ENCODE results near the gene ATF6.
"Not testable (repeated sequence)": the region's sequence is repeated elsewhere in the genome, so short reads cannot be mapped to it uniquely, and the experiment has no call there.

ATF6 gene

GRCh38 chr1:161736335-161736969, 29.7 kb upstream of the ATF6 start:
- no peak for DNase-seq

- no peak for DNase-seq
Measured at GRCh38 chr1:161737625-161738024, 28.5 kb upstream of the ATF6 start.

- no peak for DNase-seq
Measured at GRCh38 chr1:161738627-161739287, 27.4 kb upstream of the ATF6 start.

GRCh38 chr1:161739865-161740566, 26.1 kb upstream of the ATF6 start:
- no peak for DNase-seq

- no peak for DNase-seq
Measured at GRCh38 chr1:161740921-161741320, 25.2 kb upstream of the ATF6 start.

- DNase-seq: no peak
Measured at GRCh38 chr1:161743231-161743630, 22.9 kb upstream of the ATF6 start.

GRCh38 chr1:161747801-161748200, 18.3 kb upstream of the ATF6 start:
- no peak for DNase-seq

GRCh38 chr1:161749509-161750407, 16.4 kb upstream of the ATF6 start, which contains the start of gene DUSP12:
DUSP12 (plus strand) TSS chr1:161749786; CDS start chr1:161749802, 16 bp downstream.
- DNase-seq: peak; percentile 97

GRCh38 chr1:161763522-161764098, 2.5 kb upstream of the ATF6 start:
- DNase-seq: no peak

- DNase-seq: no peak
Measured at GRCh38 chr1:161768461-161768860, 2.3 kb downstream of the ATF6 start.

- DNase-seq: no peak
Measured at GRCh38 chr1:161768986-161769672, 3.0 kb downstream of the ATF6 start.

- DNase-seq: not testable (repeated sequence)
Measured at GRCh38 chr1:161769673-161770045, 3.5 kb downstream of the ATF6 start.

GRCh38 chr1:161770250-161770649, 4.1 kb downstream of the ATF6 start:
- no peak for DNase-seq

- no peak for DNase-seq
Measured at GRCh38 chr1:161771161-161771560, 5.0 kb downstream of the ATF6 start.

- no peak for DNase-seq
Measured at GRCh38 chr1:161771973-161772372, 5.9 kb downstream of the ATF6 start.

- no peak for DNase-seq
Measured at GRCh38 chr1:161772397-161772796, 6.3 kb downstream of the ATF6 start.

GRCh38 chr1:161773791-161774190, 7.7 kb downstream of the ATF6 start:
- DNase-seq: no peak

- no peak for DNase-seq
Measured at GRCh38 chr1:161777261-161777660, 11.1 kb downstream of the ATF6 start.

- DNase-seq: no peak
Measured at GRCh38 chr1:161778522-161778921, 12.4 kb downstream of the ATF6 start.

- no peak for DNase-seq
Measured at GRCh38 chr1:161779393-161779792, 13.3 kb downstream of the ATF6 start.

- DNase-seq: no peak
Measured at GRCh38 chr1:161781995-161782394, 15.9 kb downstream of the ATF6 start.

- DNase-seq: no peak
Measured at GRCh38 chr1:161782886-161783285, 16.8 kb downstream of the ATF6 start.
